Epithelial cell of esophagus (primary cell): ENCODE measurements around the gene PLCL2.

ENCODE experiments used
- DNase-seq: peaks from one replicate; pipeline ENCODE4 v3.0.0; 2010; ENCODE audit warnings: low read depth
- H3K4me3 ChIP-seq: 2 replicates; pipeline ENCODE4 v1.5.1; 2011; ENCODE audit warnings: mild to moderate bottlenecking, low read length, control low read depth
- CTCF ChIP-seq: IDR thresholded peaks from 2 replicates; pipeline ENCODE4 v1.5.1; 2011; ENCODE audit warnings: low read depth, mild to moderate bottlenecking, low read length, control low read depth, inconsistent platforms; ENCODE audit not compliant: insufficient read depth; ENCODE audit errors: missing control alignments

PLCL2 gene

DNA sequence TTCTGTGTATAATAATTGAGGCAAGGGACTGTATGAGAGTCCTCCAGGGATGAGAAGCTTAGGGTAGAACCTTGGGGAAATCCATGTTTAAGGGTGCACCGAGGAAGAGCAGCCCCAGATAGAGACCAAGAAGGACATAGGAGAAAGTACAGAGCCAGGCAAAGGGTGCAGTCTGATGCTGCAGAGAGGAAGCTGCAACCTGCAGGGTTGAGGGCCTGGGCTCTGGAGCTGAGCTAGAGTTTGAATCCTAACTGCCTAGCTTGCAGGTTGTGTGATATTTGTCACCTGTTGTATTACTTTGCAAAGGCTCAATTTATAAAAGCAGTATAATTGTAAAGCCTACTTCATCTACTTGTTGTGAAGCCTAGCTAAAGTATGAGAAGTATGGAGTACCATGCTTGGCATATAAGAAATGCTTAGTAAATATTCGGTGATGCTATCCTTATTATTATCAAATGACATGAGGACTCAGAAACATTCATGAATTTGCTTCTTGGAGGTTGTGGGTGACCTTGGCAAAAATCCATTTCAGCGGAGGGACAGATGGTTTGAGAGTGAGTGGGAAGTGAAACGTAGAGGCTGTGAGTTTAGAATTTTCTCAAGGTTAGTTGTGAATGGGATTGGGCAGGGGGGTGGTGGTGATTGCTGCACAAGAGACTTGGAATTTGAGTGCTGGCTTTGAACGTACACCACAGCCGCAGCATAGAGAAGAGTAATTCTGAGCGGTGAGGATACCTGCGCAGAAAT is 43.8 kb downstream of the PLCL2 start:
- H3K4me3 ChIP-seq = no peak overlapping the region
- TF ChIP-seq CTCF = no peak
- no peak for DNase-seq

DNA sequence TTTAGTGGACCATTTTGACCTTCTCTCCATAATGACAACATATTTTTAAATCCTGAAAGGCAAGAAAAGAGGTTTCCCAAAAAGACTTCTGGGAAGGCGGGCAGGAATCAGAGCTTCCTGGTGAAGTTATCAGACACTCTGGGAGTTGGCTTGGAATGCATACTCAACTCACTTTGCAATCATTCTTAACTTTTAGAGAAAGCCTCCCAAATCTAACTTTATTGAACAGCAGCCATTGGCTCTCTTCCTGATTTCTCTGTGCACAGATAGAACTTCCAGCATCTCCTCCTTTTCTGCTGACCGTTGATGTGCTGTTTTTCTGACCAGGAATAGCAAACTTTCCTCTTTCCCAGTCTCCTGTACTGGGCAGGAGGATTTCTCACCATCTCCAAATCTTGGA is 44.6 kb downstream of the PLCL2 start:
- no peak overlapping the region for H3K4me3 ChIP-seq
- no peak for TF ChIP-seq CTCF
- DNase-seq = no peak

DNA sequence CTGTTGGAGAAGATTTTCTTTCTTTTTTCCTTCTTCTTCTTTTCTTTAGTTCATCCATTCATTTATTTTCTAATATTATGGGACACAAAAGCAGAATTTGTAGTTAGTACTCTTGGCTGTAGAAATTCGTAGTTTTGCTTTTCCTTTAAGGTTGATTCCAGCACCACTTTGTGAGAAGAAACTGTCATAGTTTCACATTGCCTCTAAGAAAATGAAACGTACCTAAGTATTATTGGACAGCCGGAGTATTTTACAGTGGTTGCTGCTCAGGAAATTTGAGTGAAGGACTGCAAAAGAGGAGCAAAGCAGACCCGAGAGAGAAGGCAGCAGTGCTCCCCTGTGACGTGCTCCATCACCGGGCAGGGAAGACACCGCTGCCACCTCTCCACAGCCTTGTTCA is 48.1 kb downstream of the PLCL2 start:
- no peak for DNase-seq
- no peak for TF ChIP-seq CTCF
- H3K4me3 ChIP-seq = no peak overlapping the region

DNA sequence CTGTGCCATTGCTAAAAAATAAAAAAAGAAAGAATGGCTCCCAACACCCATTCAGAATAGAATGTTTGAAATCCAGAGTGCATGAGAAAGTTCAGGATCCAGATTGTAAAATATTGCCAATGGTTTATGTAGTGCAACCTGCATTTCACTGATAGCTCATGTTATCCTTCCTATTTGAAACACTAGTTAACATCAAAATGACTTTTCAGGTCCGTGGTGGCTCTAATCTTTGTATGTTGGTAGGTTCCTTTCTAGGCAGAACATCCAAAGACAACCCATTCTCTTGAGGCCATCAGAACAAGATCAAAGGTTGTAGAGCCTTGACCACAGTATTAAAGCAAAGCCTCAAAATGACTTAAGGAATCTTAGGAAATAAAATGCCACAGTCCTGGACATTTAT is 51.0 kb downstream of the PLCL2 start:
- no peak overlapping the region for H3K4me3 ChIP-seq
- DNase-seq = no peak
- TF ChIP-seq CTCF = no peak

DNA sequence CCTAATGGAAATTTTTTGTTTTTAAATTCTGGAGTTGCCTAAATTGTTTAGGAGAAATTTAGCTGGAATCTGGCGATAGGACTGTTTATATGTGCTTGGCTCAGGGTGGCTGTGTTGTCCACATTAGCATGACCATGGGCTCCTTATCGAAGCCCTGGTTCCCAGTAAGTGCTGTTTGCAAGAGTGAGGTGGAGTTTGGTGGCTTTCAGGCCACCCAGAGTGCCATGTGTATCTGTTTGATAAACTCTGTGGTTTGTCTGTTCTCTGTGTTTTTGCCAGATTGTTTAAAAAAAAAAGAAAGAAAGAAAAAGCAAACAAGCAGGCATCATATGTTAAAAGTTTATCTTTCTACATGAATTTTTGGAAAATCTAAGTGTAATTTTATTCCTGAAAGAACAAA is 51.5 kb downstream of the PLCL2 start:
- TF ChIP-seq CTCF = no peak
- H3K4me3 ChIP-seq = no peak overlapping the region
- no peak for DNase-seq

DNA sequence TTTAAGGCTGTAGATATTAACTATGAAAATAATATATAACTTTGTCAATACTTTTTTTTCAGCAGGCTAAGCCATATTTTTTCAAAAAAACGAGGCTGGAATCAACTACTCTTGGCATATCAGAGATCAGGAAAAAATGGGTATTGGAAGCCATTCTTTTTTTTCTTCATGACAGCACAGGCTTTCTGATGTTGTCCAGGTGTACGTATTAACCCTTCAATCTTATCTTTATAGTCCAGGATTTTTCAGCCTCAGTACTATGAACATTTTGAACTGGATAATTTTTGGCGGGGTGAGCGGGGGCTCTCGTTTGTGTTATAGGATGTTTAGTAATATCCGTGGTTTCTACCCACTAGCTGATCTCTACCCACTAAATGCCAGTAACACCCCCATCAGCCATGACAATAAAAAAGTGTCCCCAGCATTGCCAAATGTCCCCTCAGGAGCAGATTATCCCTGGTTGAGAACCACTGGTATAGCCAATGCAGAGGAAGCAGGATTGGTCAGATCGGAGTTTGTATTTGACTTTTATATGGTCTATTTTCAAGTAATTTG is 52.0 kb downstream of the PLCL2 start:
- no peak for DNase-seq
- no peak for TF ChIP-seq CTCF

DNA sequence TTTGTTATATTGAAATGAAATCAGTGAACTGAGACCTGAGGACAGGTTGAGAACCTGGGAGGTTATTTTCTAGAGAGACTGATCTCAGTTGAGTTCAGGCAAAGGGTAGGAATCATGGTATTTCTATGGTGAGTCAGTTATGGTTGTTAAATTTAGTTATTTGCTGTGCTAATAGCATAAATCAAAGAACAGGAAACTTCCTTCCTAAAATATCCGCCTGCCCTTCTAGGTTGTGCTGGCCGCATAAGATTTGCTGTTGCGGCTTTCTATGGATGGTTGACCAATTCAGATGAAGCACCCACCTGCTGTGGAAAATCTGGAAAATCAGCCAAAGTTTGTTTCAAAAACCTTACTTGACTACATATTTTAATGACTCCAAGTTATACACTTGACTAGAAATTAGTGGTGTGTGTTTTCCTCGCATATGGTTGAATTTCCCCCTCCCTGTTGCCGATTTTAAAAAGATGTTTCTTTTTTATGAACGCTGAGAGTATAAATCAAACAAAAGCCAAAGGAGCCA is 52.6 kb downstream of the PLCL2 start:
- TF ChIP-seq CTCF = no peak
- no peak overlapping the region for H3K4me3 ChIP-seq
- no peak for DNase-seq

More for the DNA sequence above, 52.0 kb downstream of the PLCL2 start:
- H3K4me3 ChIP-seq = no peak overlapping the region
